Small intestine (tissue), 7 donors: ENCODE data around the gene RECQL5. TPM values are rescaled to one million over a fixed set of nuclear protein-coding genes. Genes with fewer than 3 reads are reported as not detected.

Source experiments
- DNase-seq, 2 donors: peaks; one replicate each; pipeline versions ENCODE4 v3.0.0 to v3.0.0-alpha.2; 2013
- FAIRE-seq: peaks from 2 replicates; lab custom pipeline; 2012; peaks lifted over from hg19 to GRCh38; lab: Jason Lieb, UNC
- H3K27ac ChIP-seq, 3 donors: one replicate each; pipeline ENCODE4 v1.5.1; 2013; ENCODE audit warnings: low read length in 2 of 3, mild to moderate bottlenecking in 2 of 3, control low read depth in 1 of 3, inconsistent platforms in 1 of 3, low read depth in 1 of 3, moderate library complexity in 1 of 3
- H3K27me3 ChIP-seq, 3 donors: one replicate each; pipeline ENCODE4 v1.6.1; 2013; ENCODE audit warnings: low read length in 3 of 3, inconsistent platforms in 1 of 3; ENCODE audit not compliant: control insufficient read depth in 3 of 3, insufficient read depth in 3 of 3
- H3K36me3 ChIP-seq, 3 donors: one replicate each; pipeline ENCODE4 v1.6.1; 2013; ENCODE audit warnings: low read length in 3 of 3, inconsistent platforms in 1 of 3, low read depth in 1 of 3, mild to moderate bottlenecking in 1 of 3, moderate library complexity in 1 of 3; ENCODE audit not compliant: control insufficient read depth in 3 of 3, insufficient read depth in 2 of 3
- H3K4me1 ChIP-seq, 3 donors: one replicate each; pipeline ENCODE4 v1.6.1; 2013; ENCODE audit warnings: low read length in 2 of 3, inconsistent platforms in 1 of 3, low read depth in 1 of 3, mild to moderate bottlenecking in 1 of 3, moderate library complexity in 1 of 3; ENCODE audit not compliant: control insufficient read depth in 3 of 3, insufficient read depth in 2 of 3
- H3K4me3 ChIP-seq, 3 donors: one replicate each; pipeline ENCODE4 v1.5.1; 2013; ENCODE audit warnings: low read length in 3 of 3, control low read depth in 1 of 3, inconsistent platforms in 1 of 3, low read depth in 1 of 3, mild to moderate bottlenecking in 1 of 3, moderate library complexity in 1 of 3
- H3K9me3 ChIP-seq, 2 donors: one replicate each; pipeline ENCODE4 v1.6.1; 2013; ENCODE audit warnings: low read depth in 1 of 2, low read length in 1 of 2; ENCODE audit not compliant: control insufficient read depth in 2 of 2, insufficient read depth in 1 of 2
- WGBS, 3 donors: extraction: QIAGEN DNeasy Blood & Tissue Kit; methylation state at CpG; one replicate each; pipeline ENCODE4 v1.1.7; 2013; 5-methylcytosine and 5-hydroxymethylcytosine counted together
- polyA plus RNA-seq, 4 donors: library from polyadenylated mRNA; stranded (reverse) in 3 of 4; unstranded in 1 of 4; fragments of 200-250 nt in 3 of 4; fragments of 120-200 nt in 1 of 4; gene quantifications; one replicate each; pipeline versions ENCODE4 v1.2.1 to v1.2.3, GENCODE V29; 2013
- donor health status: healthy with polysubstance abuse.
- donor health status: control.
- donor health status: control.
- donor health status: Bipolar disorder and iron deficiency.
- donor health status: healthy.

RECQL5 gene
- polyA plus RNA-seq, 4 donors: 14.6 to 41.2 (median 17.9) TPM

GRCh38 chr17:75692976-75693375 lies 26.0 kb upstream of the RECQL5 start:
- Histone ChIP-seq H3K4me3 (no peak overlapping the region), H3K36me3 (peaks cover 2 to 88% (median 4%) of the 10 kb centered on the region in 3 donors), H3K27ac (peak overlapping the region in 1 of 3 donors; percentile 22), H3K27me3 (no peaks in the 10 kb centered on the region), H3K9me3 (peaks cover 0 to 5% of the 10 kb centered on the region in 2 donors), H3K4me1 (peaks cover 7 to 40% (median 10%) of the 10 kb centered on the region in 3 donors)
- WGBS, 3 donors: 88 to 90% (median 88%) methylated on average over 13 of the region's 13 CpGs
- DNase-seq (no peak), FAIRE-seq (no peak)

DNA sequence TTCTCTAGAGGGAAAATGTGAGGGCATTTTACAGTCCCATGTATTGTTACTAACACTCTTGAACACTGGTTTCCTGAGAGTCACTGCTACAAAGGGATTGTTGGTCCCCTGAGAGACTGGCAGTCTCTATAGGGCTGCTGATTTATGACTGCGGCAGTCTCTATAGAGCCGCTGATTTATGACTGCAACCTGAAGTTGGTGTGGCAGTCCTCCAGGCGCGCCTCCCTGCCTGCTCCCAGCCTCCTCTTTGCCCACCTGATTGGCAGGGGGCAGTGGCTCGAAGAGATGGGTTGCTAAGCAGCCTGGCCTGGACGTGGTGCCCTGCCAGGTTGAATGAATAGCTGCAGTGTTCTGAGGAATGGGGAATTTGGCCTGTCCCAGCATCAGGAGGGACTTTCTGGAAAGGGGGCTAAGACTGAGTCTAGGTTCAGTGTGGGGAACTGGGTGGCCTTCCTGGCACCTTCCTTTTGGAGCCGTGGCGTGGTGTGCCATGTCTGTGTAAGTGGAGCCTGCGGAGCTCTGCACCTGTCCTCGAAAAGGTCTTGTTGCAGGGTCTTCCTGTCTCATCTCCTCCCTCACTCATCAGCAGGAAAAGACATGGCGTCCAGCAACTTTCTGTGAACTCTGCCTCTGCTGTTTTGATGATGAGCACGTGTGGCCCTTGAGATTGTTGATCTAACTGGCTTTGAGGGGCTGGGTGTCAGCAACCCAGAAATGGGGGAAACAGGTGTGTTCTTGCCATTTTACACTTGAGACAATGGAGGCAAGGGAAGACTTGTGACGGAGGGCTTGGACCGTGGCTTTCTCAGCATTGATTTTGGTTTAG lies 25.1 kb upstream of the RECQL5 start:
- peak in 1 of 2 donors; percentile 58 for DNase-seq
- peaks cover 2 to 87% (median 4%) of the 10 kb centered on the region in 3 donors for H3K36me3 ChIP-seq
- no peaks in the 10 kb centered on the region for H3K27me3 ChIP-seq
- peaks cover 7 to 35% (median 10%) of the 10 kb centered on the region in 3 donors for H3K4me1 ChIP-seq
- H3K4me3 ChIP-seq: no peak overlapping the region
- H3K27ac ChIP-seq: peak overlapping the region in 1 of 3 donors; percentile 47
- no peak for FAIRE-seq
- peaks cover 0 to 5% of the 10 kb centered on the region in 2 donors for H3K9me3 ChIP-seq
- 45 to 71% (median 54%) methylated on average over 14 of the region's 14 CpGs for WGBS, 3 donors

GRCh38 chr17:75691371-75691791 lies 24.4 kb upstream of the RECQL5 start:
- no peak overlapping the region for H3K4me3 ChIP-seq
- H3K36me3 ChIP-seq: peaks cover 2 to 87% (median 4%) of the 10 kb centered on the region in 3 donors
- peak overlapping the region in 1 of 3 donors; percentile 47 for H3K27ac ChIP-seq
- peaks cover 10 to 31% (median 14%) of the 10 kb centered on the region in 3 donors for H3K4me1 ChIP-seq
- H3K9me3 ChIP-seq: no peaks in the 10 kb centered on the region
- no peak for FAIRE-seq
- WGBS, 3 donors: 58 to 67% (median 61%) methylated on average over 5 of the region's 5 CpGs
- H3K27me3 ChIP-seq: no peaks in the 10 kb centered on the region
- DNase-seq: no peak

DNA sequence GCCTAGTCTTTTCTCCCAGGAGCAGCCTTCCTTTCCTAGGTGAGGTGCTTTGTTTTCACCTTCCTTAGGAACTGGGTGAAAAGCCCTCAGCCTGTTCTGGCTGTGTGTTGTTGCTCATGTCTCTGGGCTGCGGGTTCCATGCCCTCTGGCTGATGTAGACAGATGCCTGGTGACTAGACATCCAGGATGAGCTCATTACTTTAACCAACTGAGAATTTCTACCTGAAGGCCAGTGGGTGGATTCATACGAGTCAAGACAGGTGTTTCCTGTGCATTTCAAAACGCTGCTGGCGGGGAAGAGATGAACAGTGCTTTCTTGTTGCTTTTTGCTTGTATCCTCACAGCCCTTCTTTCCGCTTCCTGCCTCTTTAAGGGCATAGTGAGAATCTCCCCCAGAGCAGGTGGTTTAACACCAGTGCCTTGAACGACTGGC lies 22.5 kb upstream of the RECQL5 start:
- Histone ChIP-seq H3K4me1 (peaks cover 11 to 33% (median 26%) of the 10 kb centered on the region in 3 donors), H3K9me3 (no peaks in the 10 kb centered on the region), H3K27me3 (no peaks in the 10 kb centered on the region), H3K27ac (peak overlapping the region in 1 of 3 donors; percentile 30), H3K4me3 (no peak overlapping the region), H3K36me3 (peaks cover 2 to 84% (median 4%) of the 10 kb centered on the region in 3 donors)
- FAIRE-seq: no peak
- no peak for DNase-seq
- 54 to 64% (median 61%) methylated on average over 6 of the region's 6 CpGs for WGBS, 3 donors

DNA sequence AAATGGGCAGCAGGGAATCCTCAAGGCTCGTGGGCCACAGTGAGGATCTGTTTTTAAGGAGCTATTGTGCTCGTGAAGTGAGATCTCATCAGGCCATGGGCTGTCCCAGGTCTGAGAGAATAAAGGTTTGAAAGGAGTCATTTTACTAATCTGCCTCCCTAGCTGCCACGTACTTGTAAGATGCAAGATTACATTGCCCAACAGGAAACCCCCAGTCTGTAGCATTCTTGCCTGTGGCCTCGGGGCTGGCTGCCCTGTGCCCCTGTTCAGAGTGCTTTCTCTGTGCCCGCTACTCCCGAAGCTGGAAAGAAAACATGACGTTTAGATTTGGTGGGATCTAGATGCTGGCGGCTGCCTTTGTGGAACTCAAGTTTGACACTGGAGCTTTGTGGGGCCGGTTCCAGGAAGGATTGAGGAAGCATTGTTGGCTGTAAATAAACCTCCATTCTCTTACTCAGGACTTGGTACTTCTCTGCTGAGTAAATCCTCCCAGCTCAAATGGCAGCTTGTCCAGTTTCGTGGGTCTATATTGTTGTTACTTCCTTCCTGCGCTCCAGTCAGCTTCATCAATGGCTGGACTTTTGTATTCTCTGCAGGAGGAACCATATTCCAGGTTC lies 21.4 kb upstream of the RECQL5 start:
- DNase-seq: no peak
- no peak overlapping the region for H3K4me3 ChIP-seq
- H3K9me3 ChIP-seq: no peaks in the 10 kb centered on the region
- peaks cover 2 to 74% (median 2%) of the 10 kb centered on the region in 3 donors for H3K36me3 ChIP-seq
- H3K27me3 ChIP-seq: no peaks in the 10 kb centered on the region
- H3K27ac ChIP-seq: peak overlapping the region; percentile 17 to 30 (median 26)
- H3K4me1 ChIP-seq: peaks cover 11 to 44% (median 31%) of the 10 kb centered on the region in 3 donors
- WGBS, 3 donors: 64 to 78% (median 70%) methylated on average over 11 of the region's 11 CpGs
- no peak for FAIRE-seq

DNA sequence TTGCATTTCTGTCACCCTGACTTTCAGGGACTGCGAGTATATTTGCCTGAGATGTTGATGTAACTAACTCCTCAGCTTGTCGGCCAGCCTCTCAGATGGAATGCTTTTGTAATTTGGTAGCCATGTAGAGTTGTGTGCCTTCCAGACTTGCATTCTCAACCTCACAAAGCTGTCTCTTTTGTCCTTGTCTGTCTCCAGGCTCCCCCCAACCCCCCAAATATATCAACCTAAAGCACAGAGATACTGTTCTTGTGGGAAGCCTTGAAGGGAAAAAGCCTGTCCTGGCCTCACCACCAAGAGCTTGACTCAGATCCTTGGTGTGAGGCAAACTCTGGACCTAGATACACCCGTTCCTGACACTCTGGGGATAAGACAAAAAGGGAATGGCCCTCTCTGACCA lies 18.5 kb upstream of the RECQL5 start:
- Histone ChIP-seq H3K9me3 (no peaks in the 10 kb centered on the region), H3K27ac (peak overlapping the region; percentile 67 to 94 (median 92)), H3K4me3 (no peak overlapping the region), H3K4me1 (peaks cover 8 to 42% (median 28%) of the 10 kb centered on the region in 3 donors), H3K27me3 (no peaks in the 10 kb centered on the region), H3K36me3 (peaks cover 0 to 59% (median 3%) of the 10 kb centered on the region in 3 donors)
- WGBS, 3 donors: 60 to 72% (median 64%) methylated on average over 3 of the region's 3 CpGs
- FAIRE-seq (no peak), DNase-seq (peak in 1 of 2 donors; percentile 51)

DNA sequence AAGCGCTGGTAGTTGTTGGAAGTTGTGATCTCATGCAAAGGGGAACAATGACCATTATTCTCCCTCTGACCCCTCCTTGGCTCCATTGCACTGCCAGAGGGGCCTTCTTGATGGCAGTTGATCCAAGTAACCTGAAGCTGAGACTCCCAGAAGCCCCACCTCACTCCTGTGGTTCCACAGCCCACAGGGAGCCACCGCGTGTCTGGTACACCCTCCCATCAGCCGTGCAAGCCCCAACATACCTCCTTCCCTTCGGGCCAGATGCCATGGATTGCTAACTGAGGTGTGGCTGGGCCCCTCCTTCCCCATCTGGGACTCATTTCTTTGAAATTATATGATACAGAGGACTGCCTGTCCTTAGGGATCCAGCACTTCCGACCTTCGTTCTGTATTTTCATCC lies 18.0 kb upstream of the RECQL5 start:
- H3K4me3 ChIP-seq: no peak overlapping the region
- H3K9me3 ChIP-seq: no peaks in the 10 kb centered on the region
- peak overlapping the region; percentile 67 to 94 (median 92) for H3K27ac ChIP-seq
- 29 to 64% (median 55%) methylated on average over 7 of the region's 7 CpGs for WGBS, 3 donors
- FAIRE-seq (no peak), DNase-seq (peak; percentile 40 to 87)
- no peaks in the 10 kb centered on the region for H3K27me3 ChIP-seq
- peaks cover 7 to 40% (median 27%) of the 10 kb centered on the region in 3 donors for H3K4me1 ChIP-seq
- H3K36me3 ChIP-seq: peaks cover 0 to 60% (median 3%) of the 10 kb centered on the region in 3 donors

- no peaks in the 10 kb centered on the region for H3K27me3 ChIP-seq
- no peak overlapping the region for H3K4me3 ChIP-seq
- peak; percentile 71 to 94 for DNase-seq
- H3K9me3 ChIP-seq: no peaks in the 10 kb centered on the region
- no peak for FAIRE-seq
- H3K36me3 ChIP-seq: peaks cover 0 to 63% (median 3%) of the 10 kb centered on the region in 3 donors
- H3K4me1 ChIP-seq: peaks cover 7 to 40% (median 27%) of the 10 kb centered on the region in 3 donors
- 25 to 64% (median 51%) methylated on average over 5 of the region's 5 CpGs for WGBS, 3 donors
- peak overlapping the region; percentile 67 to 94 (median 92) for H3K27ac ChIP-seq
Measured at GRCh38 chr17:75684249-75684648, 17.3 kb upstream of the RECQL5 start.
